Spinal cord (tissue), 10 donors: ENCODE data around the gene SEMA4A. TPM values are rescaled to one million over a fixed set of nuclear protein-coding genes. Genes with fewer than 3 reads are reported as not detected.
"Not testable (repeated sequence)": the region's sequence is repeated elsewhere in the genome, so short reads cannot be mapped to it uniquely, and the experiment has no call there.

Experiments
- DNase-seq, 6 donors: peaks; one replicate each; pipeline versions ENCODE4 v3.0.0 to v3.0.0-alpha.2; 2013 to 2015; ENCODE audit warnings: low spot score in 6 of 6, low read depth in 4 of 6
- H3K27ac ChIP-seq: one replicate; pipeline ENCODE4 v1.5.1; 2013; ENCODE audit warnings: low read depth, low read length, control low read depth
- H3K27me3 ChIP-seq: one replicate; pipeline ENCODE4 v1.6.1; 2013; ENCODE audit warnings: low read length; ENCODE audit not compliant: control insufficient read depth, insufficient read depth
- H3K36me3 ChIP-seq: one replicate; pipeline ENCODE4 v1.6.1; 2013; ENCODE audit warnings: low read length; ENCODE audit not compliant: control insufficient read depth, insufficient read depth
- H3K4me1 ChIP-seq: one replicate; pipeline ENCODE4 v1.6.1; 2013; ENCODE audit warnings: low read length; ENCODE audit not compliant: control insufficient read depth, insufficient read depth
- H3K4me3 ChIP-seq: one replicate; pipeline ENCODE4 v1.5.1; 2013; ENCODE audit warnings: low read depth, low read length, control low read depth
- H3K9me3 ChIP-seq: one replicate; pipeline ENCODE4 v1.6.1; 2013; ENCODE audit warnings: low read length; ENCODE audit not compliant: control insufficient read depth, insufficient read depth
- WGBS: methylation state at CpG from one replicate; pipeline ENCODE4 v1.1.5; 2013; ENCODE audit warnings: missing lambda C conversion rate; ENCODE audit not compliant: insufficient coverage; 5-methylcytosine and 5-hydroxymethylcytosine counted together
- polyA plus RNA-seq, 2 donors: library from polyadenylated mRNA; unstranded; fragments of 120-200 nt; gene quantifications; one replicate each; pipeline ENCODE4 v1.2.1, GENCODE V29; 2013; ENCODE audit not compliant: insufficient read length in 2 of 2
- total RNA-seq, 2 donors: library from RNA; depleted of rRNA in 1 of 2; stranded (reverse); fragments of 120-200 nt in 1 of 2; fragments of >200 nt in 1 of 2; gene quantifications; one replicate each; pipeline versions ENCODE4 v1.2.3 to v1.2.4, GENCODE V29; 2013 to 2014
- donor health status: healthy.

The SEMA4A gene
- total and polyA plus RNA-seq, 4 donors, result 8.2 to 42.0 (median 24.0) TPM

GRCh38 chr1:156112276-156113137 is 40.9 kb upstream of the SEMA4A start:
- peaks cover 8% of the 10 kb centered on the region for H3K36me3 ChIP-seq
- 59% methylated on average over 7 of the region's 10 CpGs for WGBS
- H3K4me3 ChIP-seq, result no peak overlapping the region
- H3K27me3 ChIP-seq, result no peaks in the 10 kb centered on the region
- DNase-seq, result peak in 1 of 6 donors; percentile 51
- H3K27ac ChIP-seq, result peak overlapping the region; percentile 80
- H3K9me3 ChIP-seq, result no peaks in the 10 kb centered on the region
- peaks cover 48% of the 10 kb centered on the region for H3K4me1 ChIP-seq

- Histone ChIP-seq H3K4me3 (no peak overlapping the region), H3K9me3 (no peaks in the 10 kb centered on the region), H3K36me3 (peaks cover 16% of the 10 kb centered on the region), H3K27ac (peak overlapping the region; percentile 95), H3K27me3 (no peaks in the 10 kb centered on the region), H3K4me1 (peaks cover 56% of the 10 kb centered on the region)
- DNase-seq, result peak in 1 of 6 donors; percentile 7
- 56% methylated on average over 2 of the region's 4 CpGs for WGBS
These were observed 40.0 kb upstream of the SEMA4A start for GRCh38 chr1:156113282-156113950.

GRCh38 chr1:156114101-156114918 is 39.1 kb upstream of the SEMA4A start, which contains the start of gene LMNA:
Gene LMNA (plus strand): TSS chr1:156114711. CDS start chr1:156114919, 208 bp downstream.
- H3K4me3 ChIP-seq, result peak within 1 kb of the TSS; percentile 94
- no peaks in the 10 kb centered on the region for H3K9me3 ChIP-seq
- DNase-seq, result peak in 2 of 6 donors; percentile 87 to 89
- no peaks in the 10 kb centered on the region for H3K27me3 ChIP-seq
- peak within 1 kb of the TSS; percentile 95 for H3K27ac ChIP-seq
- peaks cover 18% of the 10 kb centered on the region for H3K36me3 ChIP-seq
- WGBS, result 3% methylated on average over 27 of the region's 37 CpGs
- peaks cover 56% of the 10 kb centered on the region for H3K4me1 ChIP-seq

- Histone ChIP-seq H3K4me1 (peaks cover 60% of the 10 kb centered on the region), H3K4me3 (peak overlapping the region; percentile 94), H3K27ac (peak overlapping the region; percentile 95), H3K36me3 (peaks cover 21% of the 10 kb centered on the region), H3K27me3 (no peaks in the 10 kb centered on the region), H3K9me3 (no peaks in the 10 kb centered on the region)
- 3% methylated on average over 48 of the region's 49 CpGs for WGBS
- peak in 2 of 6 donors; percentile 56 to 57 for DNase-seq
These were observed 38.4 kb upstream of the SEMA4A start for GRCh38 chr1:156114919-156115513.

GRCh38 chr1:156115514-156116374 is 37.6 kb upstream of the SEMA4A start:
- Histone ChIP-seq H3K4me3 (peak overlapping the region; percentile 94), H3K36me3 (peaks cover 22% of the 10 kb centered on the region), H3K27me3 (no peaks in the 10 kb centered on the region), H3K9me3 (no peaks in the 10 kb centered on the region), H3K4me1 (peaks cover 67% of the 10 kb centered on the region), H3K27ac (peak overlapping the region; percentile 95)
- peak in 2 of 6 donors; percentile 45 to 73 for DNase-seq
- WGBS, result 13% methylated on average over 14 of the region's 19 CpGs

- Histone ChIP-seq H3K4me1 (peaks cover 77% of the 10 kb centered on the region), H3K27ac (peak overlapping the region; percentile 95), H3K36me3 (peaks cover 26% of the 10 kb centered on the region), H3K4me3 (peak overlapping the region; percentile 94)
- DNase-seq, H3K9me3 ChIP-seq, H3K27me3 ChIP-seq: not testable (repeated sequence)
- WGBS, result no CpG with 5 or more reads among the region's 5 CpGs
These were observed 36.7 kb upstream of the SEMA4A start for GRCh38 chr1:156116731-156117130.

GRCh38 chr1:156117414-156118176 is 35.8 kb upstream of the SEMA4A start:
- WGBS, result 96% methylated on average over 5 of the region's 13 CpGs
- DNase-seq, result no peak
- Histone ChIP-seq H3K27me3 (no peaks in the 10 kb centered on the region), H3K4me3 (no peak overlapping the region), H3K9me3 (no peaks in the 10 kb centered on the region), H3K4me1 (peaks cover 77% of the 10 kb centered on the region), H3K27ac (peak overlapping the region; percentile 7), H3K36me3 (peaks cover 26% of the 10 kb centered on the region)
